ENCODE measurements around the gene CDKN1A. TPM values are rescaled to one million over a fixed set of nuclear protein-coding genes. Genes with fewer than 3 reads are reported as not detected.

Gene CDKN1A
- polyA plus RNA-seq, 1 donor from 2014 or later = 23.0 TPM

DNA sequence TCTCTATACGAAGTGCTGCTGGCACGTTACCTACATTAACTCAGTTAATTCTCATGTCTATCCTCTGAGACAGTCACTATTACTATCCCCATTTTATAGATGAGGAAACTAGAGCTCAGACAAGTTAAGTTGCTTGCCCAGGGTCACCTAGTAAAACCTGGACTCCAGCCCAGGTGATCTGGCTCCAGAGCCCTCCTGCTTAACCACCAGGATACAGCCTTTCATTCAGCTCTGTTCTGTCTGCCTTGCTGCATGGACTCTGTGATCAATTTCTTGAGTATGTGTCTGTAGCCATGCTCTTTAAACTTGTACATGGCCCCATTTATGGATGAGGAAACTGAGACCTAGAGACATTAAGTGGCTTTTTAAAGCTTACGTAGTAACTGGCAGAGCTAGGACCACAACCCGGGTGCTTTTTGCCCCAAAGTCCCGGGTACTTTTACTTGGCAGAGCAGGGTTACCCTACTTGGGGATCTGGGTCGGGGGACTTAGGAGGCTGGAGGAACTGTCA, 4.7 kb downstream of the CDKN1A start:
- no peaks in the 10 kb centered on the region for H3K36me3 ChIP-seq (ENCODE audit: insufficient read depth, low read length)
- H3K27me3 ChIP-seq (ENCODE audit: insufficient read depth, low read depth, low read length) = peaks cover 26% of the 10 kb centered on the region
- no peaks in the 10 kb centered on the region for H3F3A ChIP-seq (ENCODE audit: insufficient read depth, low read length, poor library complexity, severe bottlenecking)
- H3K4me2 ChIP-seq (ENCODE audit: low read length) = no peak overlapping the region
- H3K9me3 ChIP-seq (ENCODE audit: low read length) = no peaks in the 10 kb centered on the region
- H3K4me3 ChIP-seq (ENCODE audit: low read length) = no peak overlapping the region
- H3K27ac ChIP-seq (ENCODE audit: low read length) = no peak overlapping the region
- H3K9me2 ChIP-seq (ENCODE audit: insufficient read depth, low read length) = no peaks in the 10 kb centered on the region
- H3K9ac ChIP-seq (ENCODE audit: low read length) = no peak overlapping the region
- H4K20me1 ChIP-seq (ENCODE audit: insufficient read depth) = no peaks in the 10 kb centered on the region
- H3K79me2 ChIP-seq (replicated peaks; ENCODE audit: insufficient read depth, low read length) = peaks cover 20% of the 10 kb centered on the region
- TF ChIP-seq POLR2AphosphoS5 (IDR thresholded peaks at IDR 0.05) (no peak), REST (IDR thresholded peaks at IDR 0.05; ENCODE audit: borderline replicate concordance) (no peak), EZH2 (IDR thresholded peaks at IDR 0.05; ENCODE audit: borderline replicate concordance, insufficient read depth, low read length, poor library complexity, severe bottlenecking) (no peak), EP300 (conservative IDR thresholded peaks at IDR 0.05; ENCODE audit: poor library complexity, severe bottlenecking) (no peak), MXI1 (conservative IDR thresholded peaks at IDR 0.05; ENCODE audit: poor library complexity, severe bottlenecking) (no peak), RAD21 (conservative IDR thresholded peaks at IDR 0.05) (no peak), TAF1 (IDR thresholded peaks at IDR 0.05; ENCODE audit: low read depth) (no peak), SMC3 (conservative IDR thresholded peaks at IDR 0.05; ENCODE audit: poor library complexity) (no peak)
- TF ChIP-seq, protein P1, sequence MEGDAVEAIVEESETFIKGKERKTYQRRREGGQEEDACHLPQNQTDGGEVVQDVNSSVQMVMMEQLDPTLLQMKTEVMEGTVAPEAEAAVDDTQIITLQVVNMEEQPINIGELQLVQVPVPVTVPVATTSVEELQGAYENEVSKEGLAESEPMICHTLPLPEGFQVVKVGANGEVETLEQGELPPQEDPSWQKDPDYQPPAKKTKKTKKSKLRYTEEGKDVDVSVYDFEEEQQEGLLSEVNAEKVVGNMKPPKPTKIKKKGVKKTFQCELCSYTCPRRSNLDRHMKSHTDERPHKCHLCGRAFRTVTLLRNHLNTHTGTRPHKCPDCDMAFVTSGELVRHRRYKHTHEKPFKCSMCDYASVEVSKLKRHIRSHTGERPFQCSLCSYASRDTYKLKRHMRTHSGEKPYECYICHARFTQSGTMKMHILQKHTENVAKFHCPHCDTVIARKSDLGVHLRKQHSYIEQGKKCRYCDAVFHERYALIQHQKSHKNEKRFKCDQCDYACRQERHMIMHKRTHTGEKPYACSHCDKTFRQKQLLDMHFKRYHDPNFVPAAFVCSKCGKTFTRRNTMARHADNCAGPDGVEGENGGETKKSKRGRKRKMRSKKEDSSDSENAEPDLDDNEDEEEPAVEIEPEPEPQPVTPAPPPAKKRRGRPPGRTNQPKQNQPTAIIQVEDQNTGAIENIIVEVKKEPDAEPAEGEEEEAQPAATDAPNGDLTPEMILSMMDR (IDR thresholded peaks at IDR 0.05; ENCODE audit: poor library complexity, severe bottlenecking) = no peak
- H2AFZ ChIP-seq (ENCODE audit: low read depth, low read length) = no peak overlapping the region

DNA sequence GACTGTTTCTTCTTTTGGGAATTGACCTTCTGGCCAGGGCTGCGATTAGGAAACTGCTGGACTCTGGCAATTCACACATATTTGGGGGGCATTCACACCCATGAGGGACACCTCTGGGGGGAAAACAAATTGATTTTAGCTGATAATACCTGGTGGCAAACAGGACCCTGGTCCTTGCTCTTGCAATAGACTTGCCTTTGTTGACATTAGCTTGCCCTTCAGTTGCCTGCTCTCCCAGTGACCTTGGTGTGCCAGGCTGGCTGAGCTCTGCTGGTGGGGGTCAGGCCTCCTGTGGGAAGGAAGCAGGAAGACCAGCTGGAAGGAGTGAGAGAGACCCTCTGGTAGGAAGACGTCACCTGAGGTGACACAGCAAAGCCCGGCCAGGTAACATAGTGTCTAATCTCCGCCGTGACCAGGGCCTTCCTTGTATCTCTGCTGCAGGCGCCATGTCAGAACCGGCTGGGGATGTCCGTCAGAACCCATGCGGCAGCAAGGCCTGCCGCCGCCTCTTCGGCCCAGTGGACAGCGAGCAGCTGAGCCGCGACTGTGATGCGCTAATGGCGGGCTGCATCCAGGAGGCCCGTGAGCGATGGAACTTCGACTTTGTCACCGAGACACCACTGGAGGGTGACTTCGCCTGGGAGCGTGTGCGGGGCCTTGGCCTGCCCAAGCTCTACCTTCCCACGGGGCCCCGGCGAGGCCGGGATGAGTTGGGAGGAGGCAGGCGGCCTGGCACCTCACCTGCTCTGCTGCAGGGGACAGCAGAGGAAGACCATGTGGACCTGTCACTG, 5.3 kb downstream of the CDKN1A start:
- Histone ChIP-seq H3K4me2 (ENCODE audit: low read length) (no peak overlapping the region), H3K9ac (ENCODE audit: low read length) (no peak overlapping the region), H3K27ac (ENCODE audit: low read length) (no peak overlapping the region), H3K27me3 (ENCODE audit: insufficient read depth, low read depth, low read length) (peaks cover 23% of the 10 kb centered on the region), H3K4me3 (ENCODE audit: low read length) (no peak overlapping the region), H2AFZ (ENCODE audit: low read depth, low read length) (no peak overlapping the region), H3K36me3 (ENCODE audit: insufficient read depth, low read length) (no peaks in the 10 kb centered on the region), H4K20me1 (ENCODE audit: insufficient read depth) (no peaks in the 10 kb centered on the region), H3K9me2 (ENCODE audit: insufficient read depth, low read length) (no peaks in the 10 kb centered on the region), H3K9me3 (ENCODE audit: low read length) (no peaks in the 10 kb centered on the region), H3K79me2 (replicated peaks; ENCODE audit: insufficient read depth, low read length) (peaks cover 20% of the 10 kb centered on the region), H3F3A (ENCODE audit: insufficient read depth, low read length, poor library complexity, severe bottlenecking) (no peaks in the 10 kb centered on the region)
- TF ChIP-seq POLR2AphosphoS5 (IDR thresholded peaks at IDR 0.05) (no peak), REST (IDR thresholded peaks at IDR 0.05; ENCODE audit: borderline replicate concordance) (no peak), SMC3 (conservative IDR thresholded peaks at IDR 0.05; ENCODE audit: poor library complexity) (no peak), EP300 (conservative IDR thresholded peaks at IDR 0.05; ENCODE audit: poor library complexity, severe bottlenecking) (no peak), TAF1 (IDR thresholded peaks at IDR 0.05; ENCODE audit: low read depth) (no peak), RAD21 (conservative IDR thresholded peaks at IDR 0.05) (no peak), EZH2 (IDR thresholded peaks at IDR 0.05; ENCODE audit: borderline replicate concordance, insufficient read depth, low read length, poor library complexity, severe bottlenecking) (no peak)

Data from neural cell (in vitro differentiated cells).